ENCODE measurements around the gene RAPGEF5.

Gene RAPGEF5

GRCh38 chr7:22151901-22152300 is 205.1 kb downstream of the RAPGEF5 start:
- DNase-seq (ENCODE audit: low spot score): no peak
- Mint-ChIP-seq H3K4me3 (no peak overlapping the region), H3K36me3 (ENCODE audit: low read depth) (no peaks in the 10 kb centered on the region), H3K4me1 (ENCODE audit: low read depth) (peaks cover 30% of the 10 kb centered on the region), H3K9me3 (no peaks in the 10 kb centered on the region), H3K27me3 (ENCODE audit: low read depth) (peaks cover 9% of the 10 kb centered on the region), H3K27ac (no peak overlapping the region)

- Mint-ChIP-seq H3K27me3 (ENCODE audit: low read depth) (peaks cover 8% of the 10 kb centered on the region), H3K9me3 (no peaks in the 10 kb centered on the region), H3K4me3 (no peak overlapping the region), H3K27ac (no peak overlapping the region), H3K36me3 (ENCODE audit: low read depth) (no peaks in the 10 kb centered on the region), H3K4me1 (ENCODE audit: low read depth) (peaks cover 28% of the 10 kb centered on the region)
- DNase-seq (ENCODE audit: low spot score): no peak
Observed at GRCh38 chr7:22150221-22150620, 206.7 kb downstream of the RAPGEF5 start.

GRCh38 chr7:22147868-22148267 is 209.1 kb downstream of the RAPGEF5 start:
- H3K4me3 Mint-ChIP-seq: no peak overlapping the region

GRCh38 chr7:22146961-22147512 is 209.9 kb downstream of the RAPGEF5 start:
- H3K4me3 Mint-ChIP-seq: no peak overlapping the region
- no peaks in the 10 kb centered on the region for H3K9me3 Mint-ChIP-seq
- no peak overlapping the region for H3K27ac Mint-ChIP-seq
- no peak for DNase-seq (ENCODE audit: low spot score)
- peaks cover 16% of the 10 kb centered on the region for H3K4me1 Mint-ChIP-seq (ENCODE audit: low read depth)
- peaks cover 10% of the 10 kb centered on the region for H3K27me3 Mint-ChIP-seq (ENCODE audit: low read depth)
- no peaks in the 10 kb centered on the region for H3K36me3 Mint-ChIP-seq (ENCODE audit: low read depth)

More at GRCh38 chr7:22147868-22148267, 209.1 kb downstream of the RAPGEF5 start:
- H3K27me3 Mint-ChIP-seq (ENCODE audit: low read depth): peaks cover 10% of the 10 kb centered on the region
- no peaks in the 10 kb centered on the region for H3K9me3 Mint-ChIP-seq
- no peak for DNase-seq (ENCODE audit: low spot score)
- no peak overlapping the region for H3K27ac Mint-ChIP-seq
- peaks cover 16% of the 10 kb centered on the region for H3K4me1 Mint-ChIP-seq (ENCODE audit: low read depth)
- no peaks in the 10 kb centered on the region for H3K36me3 Mint-ChIP-seq (ENCODE audit: low read depth)

GRCh38 chr7:22144950-22145349 is 212.0 kb downstream of the RAPGEF5 start:
- no peaks in the 10 kb centered on the region for H3K9me3 Mint-ChIP-seq
- no peaks in the 10 kb centered on the region for H3K36me3 Mint-ChIP-seq (ENCODE audit: low read depth)
- no peak overlapping the region for H3K27ac Mint-ChIP-seq
- H3K4me3 Mint-ChIP-seq: no peak overlapping the region
- H3K27me3 Mint-ChIP-seq (ENCODE audit: low read depth): peaks cover 13% of the 10 kb centered on the region
- DNase-seq (ENCODE audit: low spot score): no peak
- H3K4me1 Mint-ChIP-seq (ENCODE audit: low read depth): peaks cover 16% of the 10 kb centered on the region

GRCh38 chr7:22143491-22143890 is 213.5 kb downstream of the RAPGEF5 start:
- peaks cover 14% of the 10 kb centered on the region for H3K4me1 Mint-ChIP-seq (ENCODE audit: low read depth)
- no peaks in the 10 kb centered on the region for H3K9me3 Mint-ChIP-seq
- DNase-seq (ENCODE audit: low spot score): no peak
- H3K27ac Mint-ChIP-seq: no peak overlapping the region
- no peaks in the 10 kb centered on the region for H3K36me3 Mint-ChIP-seq (ENCODE audit: low read depth)
- H3K4me3 Mint-ChIP-seq: no peak overlapping the region
- H3K27me3 Mint-ChIP-seq (ENCODE audit: low read depth): peaks cover 13% of the 10 kb centered on the region

GRCh38 chr7:22142572-22142971 is 214.4 kb downstream of the RAPGEF5 start:
- Mint-ChIP-seq H3K27ac (no peak overlapping the region), H3K36me3 (ENCODE audit: low read depth) (no peaks in the 10 kb centered on the region), H3K4me1 (ENCODE audit: low read depth) (peaks cover 6% of the 10 kb centered on the region), H3K27me3 (ENCODE audit: low read depth) (peaks cover 13% of the 10 kb centered on the region), H3K4me3 (no peak overlapping the region), H3K9me3 (no peaks in the 10 kb centered on the region)
- DNase-seq (ENCODE audit: low spot score): no peak

GRCh38 chr7:22141355-22141754 is 215.6 kb downstream of the RAPGEF5 start:
- no peak for DNase-seq (ENCODE audit: low spot score)
- H3K4me1 Mint-ChIP-seq (ENCODE audit: low read depth): no peaks in the 10 kb centered on the region
- no peaks in the 10 kb centered on the region for H3K9me3 Mint-ChIP-seq
- H3K27me3 Mint-ChIP-seq (ENCODE audit: low read depth): peaks cover 12% of the 10 kb centered on the region
- H3K4me3 Mint-ChIP-seq: no peak overlapping the region
- H3K36me3 Mint-ChIP-seq (ENCODE audit: low read depth): no peaks in the 10 kb centered on the region
- no peak overlapping the region for H3K27ac Mint-ChIP-seq

- Mint-ChIP-seq H3K9me3 (no peaks in the 10 kb centered on the region), H3K4me1 (ENCODE audit: low read depth) (no peaks in the 10 kb centered on the region), H3K4me3 (no peak overlapping the region), H3K36me3 (ENCODE audit: low read depth) (no peaks in the 10 kb centered on the region), H3K27me3 (ENCODE audit: low read depth) (peaks cover 13% of the 10 kb centered on the region), H3K27ac (no peak overlapping the region)
- no peak for DNase-seq (ENCODE audit: low spot score)
Observed at GRCh38 chr7:22140578-22140977, 216.4 kb downstream of the RAPGEF5 start.

GRCh38 chr7:22138886-22139285 is 218.1 kb downstream of the RAPGEF5 start:
- no peaks in the 10 kb centered on the region for H3K36me3 Mint-ChIP-seq (ENCODE audit: low read depth)
- DNase-seq (ENCODE audit: low spot score): no peak
- H3K9me3 Mint-ChIP-seq: no peaks in the 10 kb centered on the region
- no peak overlapping the region for H3K27ac Mint-ChIP-seq
- H3K4me1 Mint-ChIP-seq (ENCODE audit: low read depth): no peaks in the 10 kb centered on the region
- H3K4me3 Mint-ChIP-seq: no peak overlapping the region
- H3K27me3 Mint-ChIP-seq (ENCODE audit: low read depth): peaks cover 17% of the 10 kb centered on the region

- Mint-ChIP-seq H3K4me3 (no peak overlapping the region), H3K4me1 (ENCODE audit: low read depth) (no peaks in the 10 kb centered on the region), H3K9me3 (no peaks in the 10 kb centered on the region), H3K27ac (no peak overlapping the region), H3K27me3 (ENCODE audit: low read depth) (peaks cover 20% of the 10 kb centered on the region), H3K36me3 (ENCODE audit: low read depth) (no peaks in the 10 kb centered on the region)
- DNase-seq (ENCODE audit: low spot score): no peak
Observed at GRCh38 chr7:22138106-22138505, 218.8 kb downstream of the RAPGEF5 start.

- no peak overlapping the region for H3K4me3 Mint-ChIP-seq
- peaks cover 27% of the 10 kb centered on the region for H3K27me3 Mint-ChIP-seq (ENCODE audit: low read depth)
- H3K9me3 Mint-ChIP-seq: no peaks in the 10 kb centered on the region
- no peak for DNase-seq (ENCODE audit: low spot score)
- no peak overlapping the region for H3K27ac Mint-ChIP-seq
- no peaks in the 10 kb centered on the region for H3K36me3 Mint-ChIP-seq (ENCODE audit: low read depth)
- H3K4me1 Mint-ChIP-seq (ENCODE audit: low read depth): no peaks in the 10 kb centered on the region
Observed at GRCh38 chr7:22137466-22137865, 219.5 kb downstream of the RAPGEF5 start.

- Mint-ChIP-seq H3K27ac (no peak overlapping the region), H3K4me3 (no peak overlapping the region), H3K9me3 (no peaks in the 10 kb centered on the region), H3K4me1 (ENCODE audit: low read depth) (no peaks in the 10 kb centered on the region), H3K27me3 (ENCODE audit: low read depth) (peaks cover 31% of the 10 kb centered on the region), H3K36me3 (ENCODE audit: low read depth) (no peaks in the 10 kb centered on the region)
- DNase-seq (ENCODE audit: low spot score): no peak
Observed at GRCh38 chr7:22137026-22137425, 219.9 kb downstream of the RAPGEF5 start.

- DNase-seq (ENCODE audit: low spot score): no peak
- no peak overlapping the region for H3K4me3 Mint-ChIP-seq
- no peaks in the 10 kb centered on the region for H3K36me3 Mint-ChIP-seq (ENCODE audit: low read depth)
- H3K9me3 Mint-ChIP-seq: no peaks in the 10 kb centered on the region
- H3K4me1 Mint-ChIP-seq (ENCODE audit: low read depth): no peaks in the 10 kb centered on the region
- no peak overlapping the region for H3K27ac Mint-ChIP-seq
- H3K27me3 Mint-ChIP-seq (ENCODE audit: low read depth): peaks cover 49% of the 10 kb centered on the region
Observed at GRCh38 chr7:22129819-22130580, 227.0 kb downstream of the RAPGEF5 start.

- Mint-ChIP-seq H3K27me3 (ENCODE audit: low read depth) (peaks cover 49% of the 10 kb centered on the region), H3K36me3 (ENCODE audit: low read depth) (no peaks in the 10 kb centered on the region), H3K27ac (no peak overlapping the region), H3K9me3 (no peaks in the 10 kb centered on the region), H3K4me1 (ENCODE audit: low read depth) (no peaks in the 10 kb centered on the region), H3K4me3 (no peak overlapping the region)
- DNase-seq (ENCODE audit: low spot score): no peak
Observed at GRCh38 chr7:22129166-22129565, 227.8 kb downstream of the RAPGEF5 start.
